Effector memory CD4-positive, alpha-beta T cell (primary cell): Measurements from ENCODE around the gene ASB13.

Source experiments
- DNase-seq, 3 donors: peaks; one replicate each; pipeline ENCODE4 v3.0.0-alpha.2; 2020
- H3K27ac ChIP-seq: 2 replicates; pipeline ENCODE4 v1.7.0; 2013; ENCODE audit warnings: mild to moderate bottlenecking, low read length, moderate library complexity; ENCODE audit not compliant: insufficient read depth, poor library complexity, severe bottlenecking
- H3K27me3 ChIP-seq: replicated peaks from 2 replicates; pipeline ENCODE4 v1.7.0; 2013; ENCODE audit warnings: mild to moderate bottlenecking, low read length; ENCODE audit not compliant: insufficient read depth, control insufficient read depth, poor library complexity, severe bottlenecking
- H3K36me3 ChIP-seq: 2 replicates; pipeline ENCODE4 v1.7.0; 2013; ENCODE audit warnings: mild to moderate bottlenecking, low read length, moderate library complexity; ENCODE audit not compliant: control insufficient read depth, insufficient read depth
- H3K4me1 ChIP-seq: 2 replicates; pipeline ENCODE4 v1.7.0; 2013; ENCODE audit warnings: low read length, mild to moderate bottlenecking; ENCODE audit not compliant: control insufficient read depth, insufficient read depth, poor library complexity, severe bottlenecking
- H3K4me3 ChIP-seq: 2 replicates; pipeline ENCODE4 v1.7.0; 2013; ENCODE audit warnings: low read length, low read depth, mild to moderate bottlenecking; ENCODE audit not compliant: insufficient read depth, poor library complexity, severe bottlenecking
- H3K9me3 ChIP-seq: 2 replicates; pipeline ENCODE4 v1.7.0; 2013; ENCODE audit warnings: mild to moderate bottlenecking, low read length, moderate library complexity; ENCODE audit not compliant: control insufficient read depth

ASB13 gene

DNA sequence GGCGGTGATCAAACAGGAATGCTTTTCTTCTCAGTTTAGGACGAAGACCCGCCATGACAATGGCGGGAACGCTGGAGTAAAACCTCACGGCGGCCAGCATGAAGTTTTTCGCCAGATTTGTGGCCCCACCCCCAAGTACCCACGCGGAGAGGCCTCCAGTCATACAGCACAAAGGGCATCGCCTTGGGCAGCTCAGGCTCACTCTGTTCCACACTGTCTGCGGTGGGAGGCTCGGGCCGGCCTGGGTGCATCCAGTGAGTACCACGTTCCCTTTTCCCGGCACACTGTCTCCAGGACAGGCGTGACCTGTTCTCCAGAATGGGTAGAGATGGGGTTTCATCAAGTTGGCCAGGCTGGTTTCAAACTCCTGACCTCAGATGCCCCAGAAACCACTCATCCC is 27.3 kb downstream of the ASB13 start:
- H3K27me3 ChIP-seq: no peaks in the 10 kb centered on the region
- peaks cover 4% of the 10 kb centered on the region for H3K36me3 ChIP-seq
- no peaks in the 10 kb centered on the region for H3K9me3 ChIP-seq
- no peak overlapping the region for H3K27ac ChIP-seq
- DNase-seq: no peak
- H3K4me3 ChIP-seq: no peak overlapping the region
- H3K4me1 ChIP-seq: no peaks in the 10 kb centered on the region

DNA sequence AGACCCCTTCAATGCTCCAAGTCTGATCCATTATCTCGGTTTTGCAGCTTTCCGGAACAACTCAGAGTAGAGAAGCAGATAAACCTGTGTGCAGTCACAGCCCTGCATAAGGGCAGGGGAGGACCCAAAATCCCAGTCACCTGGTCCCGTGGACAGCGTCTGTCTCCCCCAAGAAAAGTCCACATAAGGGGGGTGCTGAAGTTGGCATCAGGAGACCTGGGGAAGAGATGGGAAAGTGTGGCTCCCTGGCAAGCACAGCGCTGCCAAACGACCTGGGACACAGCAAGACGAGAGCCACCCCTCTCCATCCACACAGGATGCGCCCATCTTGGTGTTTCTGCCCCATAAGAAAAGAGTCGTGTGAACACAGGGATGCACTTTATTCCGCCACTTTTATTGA is 27.9 kb downstream of the ASB13 start:
- H3K4me3 ChIP-seq: no peak overlapping the region
- H3K27me3 ChIP-seq: no peaks in the 10 kb centered on the region
- no peaks in the 10 kb centered on the region for H3K4me1 ChIP-seq
- H3K27ac ChIP-seq: no peak overlapping the region
- no peak for DNase-seq
- H3K36me3 ChIP-seq: peaks cover 4% of the 10 kb centered on the region
- H3K9me3 ChIP-seq: no peaks in the 10 kb centered on the region

DNA sequence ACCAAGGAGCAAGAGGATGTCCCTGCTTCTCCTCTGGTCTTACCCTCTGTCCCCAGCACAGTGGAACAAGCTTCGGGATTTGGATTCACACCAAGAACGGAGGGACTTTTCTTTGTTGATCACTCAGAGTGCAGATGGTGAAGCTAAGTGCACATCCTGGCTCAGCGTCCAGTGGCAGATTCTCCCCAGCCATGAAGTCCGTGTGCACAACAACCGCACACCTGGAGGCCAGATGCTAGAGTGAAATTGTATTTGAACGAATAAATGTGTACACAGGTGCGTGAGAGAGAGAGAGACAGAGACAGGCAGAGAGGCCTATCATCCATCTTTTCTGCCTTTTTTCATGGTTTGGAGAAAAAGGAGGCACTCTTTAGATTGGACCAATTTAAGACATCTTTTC is 31.5 kb downstream of the ASB13 start:
- Histone ChIP-seq H3K27ac (no peak overlapping the region), H3K4me3 (no peak overlapping the region), H3K27me3 (no peaks in the 10 kb centered on the region), H3K4me1 (no peaks in the 10 kb centered on the region), H3K9me3 (no peaks in the 10 kb centered on the region), H3K36me3 (no peaks in the 10 kb centered on the region)
- DNase-seq: no peak

DNA sequence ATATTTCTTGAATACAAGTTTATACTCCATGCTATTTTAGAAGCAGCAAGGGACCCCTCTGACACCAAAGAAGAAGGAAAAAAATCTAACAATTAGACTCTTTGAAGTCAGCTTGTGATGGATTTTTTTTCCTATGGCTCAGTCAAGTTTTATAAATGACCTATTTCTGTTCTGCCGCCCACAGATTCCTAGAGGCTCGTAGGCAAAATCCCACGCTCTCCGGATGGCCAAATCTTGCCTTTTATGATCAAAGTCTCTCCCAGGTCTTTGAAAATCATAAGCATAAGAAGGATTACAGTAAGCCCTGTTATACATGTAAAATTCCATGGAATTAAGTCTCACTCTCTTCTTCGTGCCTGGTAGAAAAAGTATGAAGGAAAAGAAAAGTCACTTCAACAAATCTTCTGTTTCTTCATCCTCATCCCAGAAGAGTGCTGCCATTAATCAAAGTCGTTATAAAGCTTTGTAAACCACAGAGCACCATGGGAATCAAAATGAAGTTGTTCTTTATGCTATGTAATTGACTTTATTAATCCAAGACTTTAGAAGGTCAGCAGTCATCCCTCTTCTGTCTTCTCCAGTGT is 33.1 kb downstream of the ASB13 start:
- Histone ChIP-seq H3K27me3 (no peaks in the 10 kb centered on the region), H3K4me3 (no peak overlapping the region)
- no peak for DNase-seq

DNA sequence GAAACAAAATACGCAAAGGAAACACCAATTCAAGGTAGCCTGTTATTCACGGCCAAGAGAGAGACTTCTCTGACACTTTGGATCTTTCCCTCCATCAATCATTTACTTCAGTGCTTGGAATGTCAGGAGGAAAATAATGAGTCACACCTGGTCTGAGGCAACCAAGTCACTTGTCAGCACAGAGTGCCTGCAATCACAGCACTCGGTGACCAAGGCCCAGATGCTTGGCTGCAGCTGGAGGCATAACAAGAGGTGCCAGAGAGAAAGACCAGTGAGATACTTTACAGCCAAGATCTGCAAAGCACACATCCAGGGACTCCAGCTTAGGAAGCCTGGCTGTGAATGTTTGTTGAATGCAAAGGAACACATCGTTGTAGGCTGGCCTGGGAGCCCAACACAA is 33.9 kb downstream of the ASB13 start:
- no peaks in the 10 kb centered on the region for H3K36me3 ChIP-seq
- H3K4me3 ChIP-seq: no peak overlapping the region
- DNase-seq: no peak
- H3K4me1 ChIP-seq: no peaks in the 10 kb centered on the region
- no peak overlapping the region for H3K27ac ChIP-seq
- H3K9me3 ChIP-seq: no peaks in the 10 kb centered on the region
- H3K27me3 ChIP-seq: no peaks in the 10 kb centered on the region

More for the DNA sequence above, 33.1 kb downstream of the ASB13 start:
- Histone ChIP-seq H3K4me1 (no peaks in the 10 kb centered on the region), H3K9me3 (no peaks in the 10 kb centered on the region), H3K36me3 (no peaks in the 10 kb centered on the region), H3K27ac (no peak overlapping the region)

DNA sequence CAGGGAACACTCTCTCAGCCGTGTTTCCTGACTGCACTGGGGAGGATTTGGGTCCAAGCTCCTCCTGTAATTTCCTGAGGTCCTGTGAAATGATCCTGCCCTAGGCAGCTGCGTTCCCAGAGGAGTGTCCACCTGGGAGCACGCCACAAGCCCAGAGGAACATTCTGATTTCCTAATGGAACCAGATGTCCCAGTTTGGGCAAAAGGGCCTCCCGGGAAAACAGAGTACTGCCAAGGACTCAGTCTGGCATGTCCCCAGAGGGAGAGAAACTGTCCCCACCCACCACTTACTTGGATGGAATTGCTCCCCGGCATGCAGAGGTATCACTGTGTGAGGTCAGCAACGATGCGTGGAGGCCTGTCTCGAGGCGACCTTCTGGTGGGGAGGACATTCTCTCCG is 34.5 kb downstream of the ASB13 start:
- Histone ChIP-seq H3K36me3 (no peaks in the 10 kb centered on the region), H3K9me3 (no peaks in the 10 kb centered on the region), H3K4me3 (no peak overlapping the region), H3K4me1 (no peaks in the 10 kb centered on the region), H3K27me3 (no peaks in the 10 kb centered on the region), H3K27ac (no peak overlapping the region)
- DNase-seq: no peak

DNA sequence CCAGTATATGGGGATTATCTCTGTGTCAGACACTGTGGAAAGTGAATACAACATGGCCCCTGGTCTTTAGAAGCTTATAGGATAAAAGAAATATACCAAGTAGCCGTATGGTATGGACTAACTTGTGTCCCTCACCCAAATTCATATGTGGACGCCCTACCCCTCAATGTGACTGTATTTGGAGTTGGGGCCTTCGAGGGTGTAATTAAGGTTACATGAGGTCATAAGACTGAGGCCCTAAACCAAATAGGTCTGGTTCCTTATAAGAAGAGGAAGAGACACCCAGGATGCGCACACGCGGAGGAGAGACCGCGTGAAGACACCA is 36.3 kb downstream of the ASB13 start:
- DNase-seq: no peak
- H3K27ac ChIP-seq: no peak overlapping the region
- H3K9me3 ChIP-seq: no peaks in the 10 kb centered on the region
- H3K36me3 ChIP-seq: no peaks in the 10 kb centered on the region
- H3K27me3 ChIP-seq: no peaks in the 10 kb centered on the region
- H3K4me3 ChIP-seq: no peak overlapping the region
- no peaks in the 10 kb centered on the region for H3K4me1 ChIP-seq

DNA sequence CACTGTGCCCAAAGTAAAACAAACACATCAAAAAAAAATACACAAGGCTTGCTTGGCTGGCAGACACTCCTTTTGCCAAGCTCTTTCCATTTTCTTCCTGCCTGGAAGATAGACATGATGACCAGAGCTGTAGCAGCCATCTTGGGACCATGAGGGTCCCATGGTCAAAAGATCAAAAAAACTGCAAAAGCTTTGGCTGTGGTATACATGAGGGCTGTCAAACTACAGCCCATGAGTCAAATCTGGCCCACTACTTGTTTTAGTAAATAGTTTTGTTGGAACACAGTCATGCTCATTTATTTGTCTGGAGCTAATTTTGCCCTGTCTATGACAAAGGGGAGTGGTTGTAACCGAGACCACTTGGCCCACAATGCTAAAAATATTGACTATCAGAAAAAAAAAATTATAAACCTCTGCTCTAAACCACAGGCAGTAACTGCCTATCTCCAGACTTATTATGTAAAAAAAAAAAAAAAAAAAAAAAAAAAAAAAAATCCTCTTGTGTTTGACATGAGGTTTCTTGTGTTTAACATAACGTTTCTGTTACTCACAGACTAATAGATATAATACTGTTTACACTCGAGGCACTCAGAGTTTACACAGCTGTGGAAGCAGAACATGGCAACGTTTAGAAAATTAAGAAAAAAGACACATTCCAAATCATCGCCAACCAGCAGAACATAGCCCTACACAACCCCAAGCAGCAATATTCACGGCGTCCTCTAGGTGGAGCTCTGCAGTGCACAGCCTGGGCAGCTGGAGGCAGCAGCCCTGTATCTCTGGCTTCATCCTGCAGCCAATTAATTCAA is 36.9 kb downstream of the ASB13 start:
- no peak overlapping the region for H3K4me3 ChIP-seq
- no peaks in the 10 kb centered on the region for H3K27me3 ChIP-seq
- no peaks in the 10 kb centered on the region for H3K9me3 ChIP-seq
- DNase-seq: peak; percentile 52 to 64 (median 57)
- H3K4me1 ChIP-seq: no peaks in the 10 kb centered on the region
- no peak overlapping the region for H3K27ac ChIP-seq
- no peaks in the 10 kb centered on the region for H3K36me3 ChIP-seq

DNA sequence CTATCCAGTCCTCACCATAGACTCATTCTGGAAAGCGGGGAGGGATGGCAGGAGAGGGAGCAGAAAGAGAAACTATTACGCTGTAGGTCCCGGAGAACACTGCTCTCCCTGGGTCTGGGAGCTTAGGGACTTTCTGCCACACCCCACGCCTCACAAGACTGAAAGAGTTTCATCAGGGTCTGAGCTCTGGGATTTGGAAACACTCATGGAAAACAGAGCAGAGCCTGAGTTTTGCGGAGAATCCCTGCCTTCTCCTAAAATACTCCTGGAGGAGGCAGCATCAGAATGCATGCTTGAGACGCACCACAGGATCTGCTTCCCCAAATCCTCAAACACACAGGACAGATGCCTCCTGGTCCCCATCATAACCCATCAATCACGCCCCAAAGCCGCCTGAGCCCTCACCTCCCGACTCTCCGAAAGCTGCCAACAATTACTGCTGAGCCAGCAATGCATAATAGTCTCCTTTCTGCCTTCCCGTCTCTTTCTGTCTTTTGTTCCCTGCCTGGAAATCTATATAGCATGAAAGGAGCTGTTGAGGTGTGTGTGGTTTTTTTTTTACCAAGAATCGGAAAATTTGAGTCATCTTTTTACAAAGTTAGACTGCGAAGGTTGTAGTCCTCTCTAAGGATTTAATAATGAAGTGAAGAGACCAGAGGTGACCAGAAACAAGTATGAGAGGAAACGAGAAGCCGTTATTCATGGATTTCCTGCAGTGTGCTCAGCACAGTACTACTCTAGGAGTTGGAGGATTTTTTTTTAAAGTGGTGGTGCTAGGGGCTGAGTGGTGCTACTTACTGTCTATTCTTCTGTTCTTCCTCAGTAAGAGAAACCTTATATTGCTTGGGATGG is 37.7 kb downstream of the ASB13 start:
- Histone ChIP-seq H3K27ac (no peak overlapping the region), H3K9me3 (no peaks in the 10 kb centered on the region), H3K4me3 (no peak overlapping the region), H3K36me3 (no peaks in the 10 kb centered on the region), H3K27me3 (no peaks in the 10 kb centered on the region), H3K4me1 (no peaks in the 10 kb centered on the region)
- no peak for DNase-seq

DNA sequence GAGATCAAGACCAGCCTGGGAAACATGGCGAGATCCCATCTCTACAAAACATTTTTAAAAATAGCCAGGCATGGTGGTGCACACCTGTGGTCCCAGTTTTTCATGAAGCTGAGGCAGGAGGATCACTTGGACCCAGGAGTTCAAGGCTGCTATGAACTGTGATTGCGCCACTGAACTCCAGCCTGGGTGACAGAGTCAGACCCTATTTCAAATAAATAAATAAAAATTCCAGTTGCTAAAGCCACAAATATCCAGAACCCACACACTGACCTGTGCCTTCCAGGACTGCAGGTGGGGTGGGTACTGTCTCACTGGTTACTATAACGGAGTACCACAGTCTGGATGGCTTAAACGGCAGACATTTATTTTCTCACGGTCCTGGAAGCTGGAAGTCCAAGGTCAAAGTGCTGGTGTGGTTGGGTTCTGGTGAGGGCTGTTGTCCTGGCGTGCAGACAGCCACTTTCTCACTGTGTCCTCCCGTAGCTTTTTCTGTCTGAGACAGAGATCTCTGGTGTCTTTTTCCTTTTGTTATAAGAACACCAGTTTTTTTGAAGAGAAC is 38.8 kb downstream of the ASB13 start:
- Histone ChIP-seq H3K4me1 (peaks cover 5% of the 10 kb centered on the region), H3K9me3 (no peaks in the 10 kb centered on the region), H3K27me3 (no peaks in the 10 kb centered on the region), H3K4me3 (no peak overlapping the region), H3K27ac (no peak overlapping the region), H3K36me3 (no peaks in the 10 kb centered on the region)
- DNase-seq: no peak
